Vagina (tissue), 2 donors: Measurements from ENCODE around the gene MERTK.

Source experiments
- CTCF ChIP-seq, 3 experiments: fragments of 450-650 bp in 2 of 3; fragments of 200-600 bp in 1 of 3; sonication (generic) in 1 of 3; IDR thresholded peaks; one replicate each; pipeline ENCODE4 v1.5.1; 2017 to 2019; ENCODE audit warnings: antibody characterized with exemption in 3 of 3, mild to moderate bottlenecking in 2 of 3, moderate library complexity in 2 of 3
- POLR2A ChIP-seq, 2 donors: fragments of 450-650 bp; IDR thresholded peaks; one replicate each; pipeline ENCODE4 v1.6.1; 2017; ENCODE audit warnings: antibody characterized with exemption in 2 of 2, mild to moderate bottlenecking in 2 of 2, moderate library complexity in 2 of 2
- POLR2AphosphoS5 ChIP-seq, 2 donors: sonication (generic); formaldehyde crosslinking; IDR thresholded peaks; one replicate each; pipeline ENCODE4 v1.9.0; 2017; ENCODE audit warnings: antibody characterized with exemption in 2 of 2, mild to moderate bottlenecking in 2 of 2, low read depth in 1 of 2; ENCODE audit not compliant: insufficient read depth in 1 of 2

GRCh38 chr2:111912547-111912946, 14.1 kb downstream of the MERTK start:
- TF ChIP-seq CTCF (IDR thresholded peaks at IDR 0.05) (no peak), POLR2AphosphoS5 (IDR thresholded peaks at IDR 0.05; ENCODE audit: insufficient read depth in 1 of 2, low read depth in 1 of 2) (no peak), POLR2A (IDR thresholded peaks at IDR 0.05) (no peak)
